Peyer's patch (tissue), 4 donors: Measurements from ENCODE around the gene NEB.
A peak's percentile ranks its signal among the peaks of the same experiment; 100 is the strongest.

Source experiments
- CTCF ChIP-seq, 6 experiments: fragments of 450-650 bp in 4 of 6; fragments of 200-600 bp in 2 of 6; sonication (generic) in 1 of 6; IDR thresholded peaks; one replicate each; pipeline ENCODE4 v1.5.1; 2017 to 2019; ENCODE audit warnings: antibody characterized with exemption in 6 of 6, mild to moderate bottlenecking in 3 of 6, moderate library complexity in 1 of 6
- POLR2A ChIP-seq, 2 donors: fragments of 450-650 bp; IDR thresholded peaks; one replicate each; pipeline ENCODE4 v1.5.1; 2017; ENCODE audit warnings: antibody characterized with exemption in 2 of 2, mild to moderate bottlenecking in 2 of 2, moderate library complexity in 2 of 2

GRCh38 chr2:151437630-151438029, 296.6 kb downstream of the NEB start:
- peak; percentile 53 to 86 (median 56) for TF ChIP-seq CTCF (IDR thresholded peaks at IDR 0.05)
- TF ChIP-seq POLR2A (IDR thresholded peaks at IDR 0.05), result no peak
